Measurements from ENCODE around the gene RHD.
"Not testable (repeated sequence)": the region's sequence is repeated elsewhere in the genome, so short reads cannot be mapped to it uniquely, and the experiment has no call there.

DNA sequence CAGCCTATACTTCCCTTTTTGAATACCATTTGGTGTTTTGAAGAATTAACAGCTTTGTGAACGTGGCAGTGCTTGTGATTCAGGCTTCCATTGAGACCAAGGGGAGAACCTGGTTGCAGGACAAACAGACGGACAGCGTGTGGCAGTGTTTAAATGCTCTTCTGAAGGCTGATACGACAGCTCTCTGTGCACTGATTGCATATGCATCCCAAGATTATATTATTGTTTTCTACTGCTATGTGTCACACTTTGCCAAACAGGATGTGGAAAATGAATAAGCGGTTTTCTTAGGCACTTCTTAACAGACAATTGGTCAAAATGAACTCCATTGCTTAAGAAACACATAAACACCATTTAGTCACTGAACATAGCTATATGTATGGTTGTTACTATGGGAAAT lies 57.6 kb downstream of the RHD start:
- not testable (repeated sequence) for TF ChIP-seq POLR2AphosphoS5 (IDR thresholded peaks at IDR 0.05; ENCODE audit: low read depth); SPI1 (IDR thresholded peaks at IDR 0.05; ENCODE audit: borderline replicate concordance, low read depth)
- TF ChIP-seq, protein P1, sequence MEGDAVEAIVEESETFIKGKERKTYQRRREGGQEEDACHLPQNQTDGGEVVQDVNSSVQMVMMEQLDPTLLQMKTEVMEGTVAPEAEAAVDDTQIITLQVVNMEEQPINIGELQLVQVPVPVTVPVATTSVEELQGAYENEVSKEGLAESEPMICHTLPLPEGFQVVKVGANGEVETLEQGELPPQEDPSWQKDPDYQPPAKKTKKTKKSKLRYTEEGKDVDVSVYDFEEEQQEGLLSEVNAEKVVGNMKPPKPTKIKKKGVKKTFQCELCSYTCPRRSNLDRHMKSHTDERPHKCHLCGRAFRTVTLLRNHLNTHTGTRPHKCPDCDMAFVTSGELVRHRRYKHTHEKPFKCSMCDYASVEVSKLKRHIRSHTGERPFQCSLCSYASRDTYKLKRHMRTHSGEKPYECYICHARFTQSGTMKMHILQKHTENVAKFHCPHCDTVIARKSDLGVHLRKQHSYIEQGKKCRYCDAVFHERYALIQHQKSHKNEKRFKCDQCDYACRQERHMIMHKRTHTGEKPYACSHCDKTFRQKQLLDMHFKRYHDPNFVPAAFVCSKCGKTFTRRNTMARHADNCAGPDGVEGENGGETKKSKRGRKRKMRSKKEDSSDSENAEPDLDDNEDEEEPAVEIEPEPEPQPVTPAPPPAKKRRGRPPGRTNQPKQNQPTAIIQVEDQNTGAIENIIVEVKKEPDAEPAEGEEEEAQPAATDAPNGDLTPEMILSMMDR (IDR thresholded peaks at IDR 0.05; ENCODE audit: insufficient read depth, low read length), result not testable (repeated sequence)

Data from HL-60 (cell line).